H9 (cell line): ENCODE measurements around the gene CDCA7L. TPM values are rescaled to one million over a fixed set of nuclear protein-coding genes. Genes with fewer than 3 reads are reported as not detected.

ENCODE experiments used
- DNase-seq: peaks from one replicate; pipeline ENCODE4 v3.0.0-alpha.2; 2017
- H2AFZ ChIP-seq: one replicate; pipeline ENCODE4 v1.6.1; 2013; ENCODE audit warnings: mild to moderate bottlenecking, low read length, control low read depth, moderate library complexity
- H2AK5ac ChIP-seq: 2 replicates; pipeline ENCODE4 v1.6.1; 2013; ENCODE audit warnings: low read length, control low read depth, mixed read lengths; ENCODE audit not compliant: insufficient read length
- H2BK120ac ChIP-seq: one replicate; pipeline ENCODE4 v1.6.1; 2013; ENCODE audit warnings: low read depth, mild to moderate bottlenecking, low read length, control low read depth, inconsistent platforms; ENCODE audit not compliant: poor library complexity, severe bottlenecking
- H2BK12ac ChIP-seq: 2 replicates; pipeline ENCODE4 v1.6.1; 2013; ENCODE audit warnings: low read length, control low read depth, mixed read lengths, low read depth; ENCODE audit not compliant: insufficient read length
- H2BK15ac ChIP-seq: 2 replicates; pipeline ENCODE4 v1.6.1; 2013; ENCODE audit warnings: low read depth, low read length, control low read depth
- H2BK20ac ChIP-seq: one replicate; pipeline ENCODE4 v1.6.1; 2013; ENCODE audit warnings: low read depth, mild to moderate bottlenecking, low read length, control low read depth, inconsistent platforms; ENCODE audit not compliant: poor library complexity, severe bottlenecking
- H2BK5ac ChIP-seq: 2 replicates; pipeline ENCODE4 v1.6.1; 2013; ENCODE audit warnings: low read length, control low read depth, mixed read lengths; ENCODE audit not compliant: insufficient read length
- H3K14ac ChIP-seq: 2 replicates; pipeline ENCODE4 v1.6.1; 2013; ENCODE audit warnings: low read length, control low read depth; ENCODE audit not compliant: insufficient read depth
- H3K18ac ChIP-seq: 2 replicates; pipeline ENCODE4 v1.6.1; 2013; ENCODE audit warnings: low read depth, mild to moderate bottlenecking, mixed read lengths, low read length, control low read depth; ENCODE audit not compliant: insufficient read length
- H3K23ac ChIP-seq: 2 replicates; pipeline ENCODE4 v1.6.1; 2013; ENCODE audit warnings: low read length, control low read depth, mixed read lengths, low read depth; ENCODE audit not compliant: insufficient read length
- H3K23me2 ChIP-seq: 2 replicates; pipeline ENCODE4 v1.6.1; 2013; ENCODE audit warnings: low read depth, mild to moderate bottlenecking, mixed read lengths, low read length, control low read depth; ENCODE audit not compliant: insufficient read length, poor library complexity, severe bottlenecking
- H3K27ac ChIP-seq: 2 replicates; pipeline ENCODE4 v1.5.1; 2013; ENCODE audit warnings: low read length, control low read depth, mixed read lengths, low read depth; ENCODE audit not compliant: insufficient read length
- H3K27me3 ChIP-seq: 2 replicates; pipeline ENCODE4 v1.6.1; 2013; ENCODE audit warnings: low read length, control low read depth, inconsistent platforms; ENCODE audit not compliant: insufficient read depth
- H3K4ac ChIP-seq: 2 replicates; pipeline ENCODE4 v1.6.1; 2013; ENCODE audit warnings: low read depth, mild to moderate bottlenecking, control low read depth, inconsistent platforms, low read length, moderate library complexity
- H3K4me1 ChIP-seq: 2 replicates; pipeline ENCODE4 v1.6.1; 2013; ENCODE audit warnings: low read length, control low read depth, inconsistent platforms; ENCODE audit not compliant: insufficient read depth
- H3K4me2 ChIP-seq: 2 replicates; pipeline ENCODE4 v1.6.1; 2013; ENCODE audit warnings: low read length, control low read depth, mixed read lengths; ENCODE audit not compliant: insufficient read length, insufficient read depth
- H3K56ac ChIP-seq: 2 replicates; pipeline ENCODE4 v1.6.1; 2013; ENCODE audit warnings: low read depth, mild to moderate bottlenecking, mixed read lengths, low read length, control low read depth; ENCODE audit not compliant: insufficient read length
- H3K79me1 ChIP-seq: 2 replicates; pipeline ENCODE4 v1.6.1; 2013; ENCODE audit warnings: low read depth, mild to moderate bottlenecking, moderate library complexity, low read length, control low read depth, inconsistent platforms; ENCODE audit not compliant: insufficient read depth, poor library complexity, severe bottlenecking
- H3K79me2 ChIP-seq: 2 replicates; pipeline ENCODE4 v1.6.1; 2013; ENCODE audit warnings: low read length, control low read depth, inconsistent platforms; ENCODE audit not compliant: insufficient read depth
- H3K9ac ChIP-seq: 2 replicates; pipeline ENCODE4 v1.6.1; 2013; ENCODE audit warnings: low read length, control low read depth, mixed read lengths; ENCODE audit not compliant: insufficient read length; ENCODE audit errors: extremely low read depth
- H3K9me3 ChIP-seq: one replicate; pipeline ENCODE4 v1.6.1; 2013; ENCODE audit warnings: low read depth, low read length, inconsistent platforms; ENCODE audit not compliant: control insufficient read depth
- H3T11ph ChIP-seq: one replicate; pipeline ENCODE4 v1.6.1; 2013; ENCODE audit warnings: mild to moderate bottlenecking, low read length, control low read depth, inconsistent platforms
- H4K20me1 ChIP-seq: one replicate; pipeline ENCODE4 v1.6.1; 2013; ENCODE audit not compliant: control insufficient read depth, insufficient read length, insufficient read depth
- H4K5ac ChIP-seq: 2 replicates; pipeline ENCODE4 v1.6.1; 2013; ENCODE audit warnings: low read depth, mild to moderate bottlenecking, mixed read lengths, low read length, control low read depth; ENCODE audit not compliant: insufficient read length
- H4K8ac ChIP-seq: replicated peaks from 2 replicates; pipeline ENCODE4 v1.6.1; 2013; ENCODE audit warnings: low read length, control low read depth, mixed read lengths, low read depth; ENCODE audit not compliant: insufficient read length
- H4K91ac ChIP-seq: 2 replicates; pipeline ENCODE4 v1.6.1; 2013; ENCODE audit warnings: low read depth, mild to moderate bottlenecking, moderate library complexity, mixed read lengths, low read length, control low read depth; ENCODE audit not compliant: insufficient read length
- H3K27ac Mint-ChIP-seq, 3 experiments: 2 replicates in 2 of 3; 3 replicates in 1 of 3; pipeline ENCODE4 v1.8.0; 2020 to 2021; ENCODE audit warnings: mixed read lengths in 3 of 3, mild to moderate bottlenecking in 1 of 3, moderate library complexity in 1 of 3
- H3K27me3 Mint-ChIP-seq: 2 replicates; pipeline ENCODE4 v1.8.0; 2021; ENCODE audit warnings: low read depth, mild to moderate bottlenecking, moderate library complexity, mixed read lengths
- H3K36me3 Mint-ChIP-seq, 3 experiments: 2 replicates in 2 of 3; 3 replicates in 1 of 3; pipeline ENCODE4 v1.8.0; 2020 to 2021; ENCODE audit warnings: low read depth in 3 of 3, mixed read lengths in 3 of 3; ENCODE audit not compliant: insufficient read depth in 1 of 3
- H3K4me1 Mint-ChIP-seq, 2 experiments: 2 replicates each; pipeline ENCODE4 v1.8.0; 2020; ENCODE audit warnings: mixed read lengths in 2 of 2
- H3K4me3 Mint-ChIP-seq, 2 experiments: 2 replicates in 1 of 2; 3 replicates in 1 of 2; pipeline ENCODE4 v1.8.0; 2020 to 2021; ENCODE audit warnings: mild to moderate bottlenecking in 2 of 2, mixed read lengths in 2 of 2, moderate library complexity in 1 of 2
- H3K9me3 Mint-ChIP-seq, 2 experiments: 2 replicates in 1 of 2; 3 replicates in 1 of 2; pipeline ENCODE4 v1.8.0; 2020; ENCODE audit warnings: mild to moderate bottlenecking in 2 of 2, mixed read lengths in 2 of 2, moderate library complexity in 1 of 2
- WGBS: extraction: QIAGEN DNeasy Blood & Tissue Kit; methylation state at CpG from one replicate; pipeline ENCODE4 v1.1.7; 2013; ENCODE audit warnings: missing lambda C conversion rate, low lambda C conversion rate, mixed read lengths; ENCODE audit not compliant: insufficient read length; ENCODE audit errors: extremely low coverage; 5-methylcytosine and 5-hydroxymethylcytosine counted together
- total RNA-seq: library from RNA; stranded (reverse); gene quantifications from 2 replicates; pipeline ENCODE4 v1.2.1, GENCODE V29; 2021
- TF ChIP-seq, protein P1 (sequence below): fragments of 200-600 bp; sonication (generic); conservative IDR thresholded peaks from 3 replicates; pipeline ENCODE4 v1.8.0; 2021; ENCODE audit warnings: antibody characterized with exemption, mild to moderate bottlenecking

CDCA7L gene
- total RNA-seq, 1 experiment from 2014 or later, result 104 TPM

DNA sequence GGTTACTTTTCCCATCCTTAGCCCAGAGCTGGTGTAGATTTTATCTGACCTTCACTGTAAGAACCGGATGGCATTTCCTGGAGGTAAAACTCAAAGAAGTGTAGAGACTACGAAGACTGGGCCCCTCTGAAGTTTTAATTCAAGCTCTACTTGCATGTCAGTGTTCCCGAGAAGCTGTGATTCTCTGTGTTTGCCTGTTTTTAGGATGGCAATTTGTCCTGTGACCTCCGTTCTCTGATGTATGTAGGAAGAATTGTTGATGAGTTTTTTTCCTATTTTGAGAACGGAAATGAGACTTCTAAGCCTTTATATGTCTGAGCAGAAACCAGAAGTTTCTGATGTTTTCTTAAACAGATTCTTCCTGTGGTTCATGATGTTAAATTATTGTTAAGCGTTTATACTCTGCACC, 94.1 kb downstream of the CDCA7L start:
- Histone ChIP-seq H2BK20ac (no peak overlapping the region), H4K91ac (no peak overlapping the region), H4K8ac (no peak overlapping the region), H2BK12ac (no peak overlapping the region), H3K4me1 (no peaks in the 10 kb centered on the region), H2BK15ac (no peak overlapping the region), H4K20me1 (no peaks in the 10 kb centered on the region), H3K56ac (no peak overlapping the region), H3K27ac (no peak overlapping the region), H3K27me3 (no peaks in the 10 kb centered on the region), H3K23me2 (no peaks in the 10 kb centered on the region), H3K9ac (no peak overlapping the region), H3K18ac (no peak overlapping the region), H3K14ac (no peak overlapping the region), H2AFZ (no peak overlapping the region), H3K4me2 (no peak overlapping the region), H3K9me3 (no peaks in the 10 kb centered on the region), H4K5ac (no peak overlapping the region), H2BK120ac (no peak overlapping the region), H3K79me2 (no peaks in the 10 kb centered on the region), H3K23ac (no peak overlapping the region), H3K4ac (no peak overlapping the region), H2BK5ac (no peak overlapping the region), H2AK5ac (no peak overlapping the region), H3K79me1 (no peaks in the 10 kb centered on the region), H3T11ph (no peak overlapping the region)
- H3K36me3 Mint-ChIP-seq, result peaks cover 0 to 6% (median 3%) of the 10 kb centered on the region in 3 experiments; a peak in 3 of 7 replicates
- no peak overlapping the region for H3K4me3 Mint-ChIP-seq
- H3K9me3 Mint-ChIP-seq, result peaks cover 3 to 4% of the 10 kb centered on the region in 2 experiments; a peak in 2 of 5 replicates
- TF ChIP-seq, protein P1, sequence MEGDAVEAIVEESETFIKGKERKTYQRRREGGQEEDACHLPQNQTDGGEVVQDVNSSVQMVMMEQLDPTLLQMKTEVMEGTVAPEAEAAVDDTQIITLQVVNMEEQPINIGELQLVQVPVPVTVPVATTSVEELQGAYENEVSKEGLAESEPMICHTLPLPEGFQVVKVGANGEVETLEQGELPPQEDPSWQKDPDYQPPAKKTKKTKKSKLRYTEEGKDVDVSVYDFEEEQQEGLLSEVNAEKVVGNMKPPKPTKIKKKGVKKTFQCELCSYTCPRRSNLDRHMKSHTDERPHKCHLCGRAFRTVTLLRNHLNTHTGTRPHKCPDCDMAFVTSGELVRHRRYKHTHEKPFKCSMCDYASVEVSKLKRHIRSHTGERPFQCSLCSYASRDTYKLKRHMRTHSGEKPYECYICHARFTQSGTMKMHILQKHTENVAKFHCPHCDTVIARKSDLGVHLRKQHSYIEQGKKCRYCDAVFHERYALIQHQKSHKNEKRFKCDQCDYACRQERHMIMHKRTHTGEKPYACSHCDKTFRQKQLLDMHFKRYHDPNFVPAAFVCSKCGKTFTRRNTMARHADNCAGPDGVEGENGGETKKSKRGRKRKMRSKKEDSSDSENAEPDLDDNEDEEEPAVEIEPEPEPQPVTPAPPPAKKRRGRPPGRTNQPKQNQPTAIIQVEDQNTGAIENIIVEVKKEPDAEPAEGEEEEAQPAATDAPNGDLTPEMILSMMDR, result no peak
- no CpG with 5 or more reads among the region's 6 CpGs for WGBS
- no peak for DNase-seq
- peaks cover 0 to 4% of the 10 kb centered on the region in 2 experiments; a peak in 1 of 4 replicates for H3K4me1 Mint-ChIP-seq
- H3K27ac Mint-ChIP-seq, result no peak overlapping the region; a peak in 1 of 7 replicates
- H3K27me3 Mint-ChIP-seq, result no peaks in the 10 kb centered on the region
